GM12801 (cell line): ENCODE measurements around the gene EPHA2.

Experiments used
- TF ChIP-seq, protein P1 (sequence below): IDR thresholded peaks from one replicate; pipeline ENCODE4 v1.5.1; 2011; ENCODE audit warnings: control low read depth; ENCODE audit not compliant: insufficient read length; ENCODE audit errors: extremely low read depth

Gene EPHA2

DNA sequence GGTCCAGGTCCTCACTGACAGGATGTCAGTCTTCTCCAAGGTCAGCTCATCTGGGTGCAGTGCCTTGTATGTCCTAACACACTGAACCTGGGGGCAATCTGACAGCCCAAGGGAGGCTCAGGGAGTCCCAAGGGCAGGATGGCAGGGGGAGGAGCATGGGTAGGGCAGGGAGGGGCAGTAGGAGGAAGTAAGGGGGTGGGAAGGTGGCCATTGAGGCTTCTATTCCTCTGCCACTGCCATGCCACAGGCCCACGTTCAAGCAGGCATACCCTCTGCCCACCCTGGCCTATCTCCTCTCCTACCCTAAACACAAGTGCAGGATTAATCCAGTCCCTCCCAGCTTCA lies 43.3 kb upstream of the EPHA2 start:
- TF ChIP-seq, protein P1, sequence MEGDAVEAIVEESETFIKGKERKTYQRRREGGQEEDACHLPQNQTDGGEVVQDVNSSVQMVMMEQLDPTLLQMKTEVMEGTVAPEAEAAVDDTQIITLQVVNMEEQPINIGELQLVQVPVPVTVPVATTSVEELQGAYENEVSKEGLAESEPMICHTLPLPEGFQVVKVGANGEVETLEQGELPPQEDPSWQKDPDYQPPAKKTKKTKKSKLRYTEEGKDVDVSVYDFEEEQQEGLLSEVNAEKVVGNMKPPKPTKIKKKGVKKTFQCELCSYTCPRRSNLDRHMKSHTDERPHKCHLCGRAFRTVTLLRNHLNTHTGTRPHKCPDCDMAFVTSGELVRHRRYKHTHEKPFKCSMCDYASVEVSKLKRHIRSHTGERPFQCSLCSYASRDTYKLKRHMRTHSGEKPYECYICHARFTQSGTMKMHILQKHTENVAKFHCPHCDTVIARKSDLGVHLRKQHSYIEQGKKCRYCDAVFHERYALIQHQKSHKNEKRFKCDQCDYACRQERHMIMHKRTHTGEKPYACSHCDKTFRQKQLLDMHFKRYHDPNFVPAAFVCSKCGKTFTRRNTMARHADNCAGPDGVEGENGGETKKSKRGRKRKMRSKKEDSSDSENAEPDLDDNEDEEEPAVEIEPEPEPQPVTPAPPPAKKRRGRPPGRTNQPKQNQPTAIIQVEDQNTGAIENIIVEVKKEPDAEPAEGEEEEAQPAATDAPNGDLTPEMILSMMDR = no peak

DNA sequence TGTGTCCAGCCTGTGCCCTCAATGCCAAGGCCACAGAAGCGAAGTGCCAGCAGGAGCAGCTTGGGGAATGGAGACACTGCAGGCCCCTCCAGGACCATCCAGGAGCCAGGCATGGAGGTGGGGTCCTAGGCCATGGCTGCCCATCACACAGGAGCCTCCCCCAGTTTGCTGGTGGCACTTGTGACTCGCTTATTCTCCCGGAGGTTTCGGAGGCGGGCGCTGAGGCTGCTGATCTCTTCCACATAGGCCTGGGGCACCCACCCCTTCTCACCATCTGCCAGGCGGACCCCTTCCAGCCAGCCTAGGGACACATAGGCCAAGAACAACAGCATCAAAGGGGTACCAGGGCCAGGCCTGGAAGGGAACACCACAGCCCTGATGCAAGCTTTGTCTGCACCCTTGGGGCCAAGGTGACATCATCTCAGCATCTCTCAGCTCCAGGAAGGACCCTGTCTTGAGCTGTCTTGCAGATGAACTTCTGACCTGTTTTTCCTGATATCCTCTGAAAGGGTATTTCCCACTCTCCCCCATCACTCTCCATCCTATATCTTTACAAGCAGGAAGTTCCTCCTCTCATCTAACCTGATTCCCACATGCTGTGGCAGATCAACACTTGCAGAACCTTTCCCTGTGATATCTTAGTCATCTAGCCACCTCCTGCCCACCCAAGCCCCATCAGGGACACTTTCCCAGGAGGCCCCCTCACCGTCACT lies 42.7 kb upstream of the EPHA2 start:
- TF ChIP-seq, protein P1 = no peak

DNA sequence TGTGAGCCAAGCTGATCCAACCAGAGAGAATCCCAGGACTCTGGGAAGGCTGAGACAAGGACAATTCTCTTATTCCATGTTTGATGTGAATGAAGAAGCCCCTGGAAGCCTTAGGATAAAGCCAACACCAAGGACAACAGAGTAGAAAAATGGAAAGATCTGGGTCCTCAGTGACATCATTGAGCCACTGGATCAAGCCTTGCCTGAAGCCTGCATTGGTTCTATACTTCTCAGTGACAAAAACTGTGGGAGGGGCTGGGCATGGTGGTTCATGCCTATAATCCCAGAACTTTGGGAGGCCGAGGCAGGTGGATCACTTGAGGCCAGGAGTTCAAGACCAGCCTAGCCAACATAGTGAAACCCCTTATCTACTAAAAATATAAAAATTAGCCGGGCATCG lies 41.0 kb upstream of the EPHA2 start:
- TF ChIP-seq, protein P1 = no peak

DNA sequence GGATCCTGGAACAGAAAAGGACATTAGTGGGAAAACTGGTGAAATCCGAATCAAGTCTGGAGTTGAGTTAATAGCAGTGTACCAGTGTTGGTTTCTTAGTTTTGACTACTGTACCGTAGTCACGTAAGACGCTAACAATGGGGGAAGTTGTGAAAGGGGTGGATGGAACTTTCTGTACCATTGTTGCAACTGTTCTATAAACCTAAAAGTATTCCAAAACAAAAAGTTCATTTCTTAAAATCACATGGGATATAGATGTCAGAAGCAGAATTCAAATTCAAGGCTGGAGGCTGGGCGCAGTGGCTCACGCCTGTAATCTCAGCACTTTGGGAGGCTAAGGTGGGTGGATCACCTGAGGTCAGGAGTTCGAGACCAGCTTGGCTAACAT lies 39.6 kb upstream of the EPHA2 start:
- TF ChIP-seq, protein P1 = no peak

DNA sequence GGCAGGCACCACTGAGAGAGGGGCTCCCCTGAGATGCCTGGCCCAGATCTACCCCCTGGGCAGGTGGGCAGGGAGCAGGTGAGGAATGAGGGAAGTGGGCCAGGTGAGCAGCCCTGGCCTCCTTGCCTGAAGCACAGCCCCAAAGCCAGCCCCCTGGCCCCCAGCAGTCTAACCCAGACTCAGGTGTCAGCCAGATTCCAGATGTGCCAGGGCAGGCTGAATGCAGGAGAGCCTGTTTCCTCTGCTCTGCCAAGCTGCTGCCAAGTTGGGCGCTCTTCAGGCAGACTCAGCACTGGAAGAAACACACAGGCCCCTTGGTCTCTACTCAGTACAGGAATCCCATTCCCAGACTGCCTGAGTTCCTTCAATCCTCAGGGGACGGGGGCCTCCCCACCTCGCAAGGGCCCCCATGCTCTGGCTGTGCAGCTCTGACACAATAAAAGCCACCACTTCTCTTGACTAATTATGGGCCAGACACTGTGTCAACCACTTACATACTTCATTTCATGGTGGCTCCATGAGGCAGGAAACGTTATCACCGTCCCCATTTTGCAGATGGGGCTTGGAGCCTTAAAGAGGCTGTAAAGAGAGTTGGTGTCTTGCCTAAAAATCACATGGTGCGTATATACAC lies 36.2 kb upstream of the EPHA2 start:
- TF ChIP-seq, protein P1 = no peak

DNA sequence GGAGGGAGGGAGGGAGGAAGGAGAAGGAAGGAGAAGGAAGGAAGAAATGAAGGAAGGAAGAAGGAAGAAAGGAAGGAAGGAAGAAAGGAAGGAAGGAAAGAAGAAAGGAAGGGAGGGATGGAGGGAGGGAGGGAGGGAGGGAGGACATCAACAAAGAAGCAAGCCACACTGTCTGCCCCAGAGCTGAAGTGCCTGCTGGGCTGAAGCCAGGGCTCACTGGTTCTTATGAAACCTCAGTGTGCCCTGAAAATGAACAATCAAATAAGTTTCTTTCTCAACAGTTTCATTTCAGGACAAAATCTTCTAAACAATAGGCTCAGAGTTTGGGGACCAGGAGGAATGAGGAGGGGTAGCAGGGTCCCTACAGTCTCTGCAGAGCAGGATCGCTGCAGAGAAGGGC lies 35.4 kb upstream of the EPHA2 start:
- TF ChIP-seq, protein P1 = no peak

DNA sequence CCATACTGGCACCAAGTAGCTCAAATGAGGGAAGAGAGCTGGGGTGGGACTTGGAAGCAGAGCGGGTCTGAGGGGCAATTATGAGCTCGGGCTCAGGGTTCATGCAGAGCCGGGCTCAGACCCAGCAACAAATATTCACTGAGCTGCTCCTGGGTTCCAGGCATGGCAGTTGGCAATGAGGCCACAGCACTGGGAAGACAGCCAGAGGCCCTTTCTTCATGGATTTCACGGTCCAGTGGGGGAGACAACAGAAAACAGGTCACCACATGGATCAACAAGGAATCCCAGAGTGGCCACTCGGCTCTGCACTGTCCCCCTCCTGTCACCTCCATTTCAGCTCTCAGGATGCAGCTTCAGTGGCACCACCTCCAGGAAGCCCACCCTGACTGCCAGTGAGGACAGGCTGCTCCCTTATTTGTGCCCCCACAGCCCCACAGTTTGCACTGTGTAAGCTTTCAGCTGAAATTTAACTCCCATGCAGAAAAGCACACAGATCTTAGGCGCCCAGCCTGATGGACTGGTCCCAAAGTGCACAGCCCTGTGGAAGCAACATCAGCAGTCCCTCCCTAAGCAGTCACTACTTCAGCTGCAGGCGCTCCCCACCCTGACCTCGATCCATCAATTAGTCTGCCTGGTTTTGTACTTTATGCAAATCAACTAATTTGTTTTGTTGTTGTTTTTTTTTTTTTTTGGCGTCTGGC lies 34.2 kb upstream of the EPHA2 start:
- TF ChIP-seq, protein P1 = no peak
